Bronchial epithelial cell (primary cell): ENCODE measurements around the gene AEBP2. TPM values are rescaled to one million over a fixed set of nuclear protein-coding genes. Genes with fewer than 3 reads are reported as not detected.

Experiments
- DNase-seq: peaks from one replicate; pipeline ENCODE4 v3.0.0-alpha.2; 2010; ENCODE audit warnings: low read depth
- FAIRE-seq: peaks from 2 replicates; lab custom pipeline; 2011; peaks lifted over from hg19 to GRCh38; lab: Jason Lieb, UNC
- H3K27me3 ChIP-seq: 2 replicates; pipeline ENCODE4 v1.5.1; 2011; ENCODE audit warnings: low read length; ENCODE audit not compliant: control insufficient read depth, insufficient read depth
- H3K36me3 ChIP-seq: 2 replicates; pipeline ENCODE4 v1.5.1; 2011; ENCODE audit warnings: low read length; ENCODE audit not compliant: control insufficient read depth, insufficient read depth
- H3K4me3 ChIP-seq: 2 replicates; pipeline ENCODE4 v1.5.1; 2011; ENCODE audit warnings: mild to moderate bottlenecking, low read depth, low read length, control low read depth
- CTCF ChIP-seq: IDR thresholded peaks from 2 replicates; pipeline ENCODE4 v1.5.1; 2011; ENCODE audit warnings: mild to moderate bottlenecking, moderate library complexity, low read length, control low read depth, inconsistent platforms; ENCODE audit not compliant: insufficient read depth, severe bottlenecking
- total RNA-seq: library from RNA; depleted of rRNA; stranded (reverse); fragments of >200 nt; gene quantifications from 2 replicates; pipeline ENCODE4 v1.2.1, GENCODE V29; 2014

AEBP2 gene
- total RNA-seq, 1 donor from 2014 or later, result 12.6 TPM

- DNase-seq (no peak), FAIRE-seq (no peak)
- no peak for TF ChIP-seq CTCF
- Histone ChIP-seq H3K27me3 (no peaks in the 10 kb centered on the region), H3K4me3 (no peak overlapping the region), H3K36me3 (no peaks in the 10 kb centered on the region)
These were observed 10.5 kb downstream of the AEBP2 start for GRCh38 chr12:19449814-19450213.

- DNase-seq (no peak), FAIRE-seq (no peak)
- no peaks in the 10 kb centered on the region for H3K36me3 ChIP-seq
- TF ChIP-seq CTCF, result no peak
- no peak overlapping the region for H3K4me3 ChIP-seq
- H3K27me3 ChIP-seq, result no peaks in the 10 kb centered on the region
These were observed 11.1 kb downstream of the AEBP2 start for GRCh38 chr12:19450362-19450761.

- FAIRE-seq (no peak), DNase-seq (no peak)
- H3K27me3 ChIP-seq, result no peaks in the 10 kb centered on the region
- TF ChIP-seq CTCF, result no peak
- peaks cover under 1% of the 10 kb centered on the region for H3K36me3 ChIP-seq
- H3K4me3 ChIP-seq, result no peak overlapping the region
These were observed 11.9 kb downstream of the AEBP2 start for GRCh38 chr12:19451196-19451595.

- TF ChIP-seq CTCF, result no peak
- DNase-seq, result no peak
- FAIRE-seq, result no peak
- Histone ChIP-seq H3K36me3 (peaks cover 2% of the 10 kb centered on the region), H3K4me3 (no peak overlapping the region), H3K27me3 (no peaks in the 10 kb centered on the region)
These were observed 14.7 kb downstream of the AEBP2 start for GRCh38 chr12:19453961-19454360.

- FAIRE-seq, result no peak
- no peak for DNase-seq
- no peak overlapping the region for H3K4me3 ChIP-seq
- no peak for TF ChIP-seq CTCF
- H3K27me3 ChIP-seq, result no peaks in the 10 kb centered on the region
- H3K36me3 ChIP-seq, result peaks cover 2% of the 10 kb centered on the region
These were observed 15.5 kb downstream of the AEBP2 start for GRCh38 chr12:19454837-19455236.

GRCh38 chr12:19456176-19456575 is 16.9 kb downstream of the AEBP2 start:
- Histone ChIP-seq H3K27me3 (no peaks in the 10 kb centered on the region), H3K36me3 (peaks cover 2% of the 10 kb centered on the region), H3K4me3 (no peak overlapping the region)
- FAIRE-seq, result no peak
- no peak for DNase-seq
- TF ChIP-seq CTCF, result no peak
